Measurements from ENCODE around the gene MRFAP1L1. TPM values are rescaled to one million over a fixed set of nuclear protein-coding genes. Genes with fewer than 3 reads are reported as not detected.

MRFAP1L1 gene
- total and polyA plus RNA-seq, 2 experiments from 2014 or later: 61.6 to 73.8 TPM

GRCh38 chr4:6659897-6660296 is 49.8 kb downstream of the MRFAP1L1 start (continued):
- TF ChIP-seq, protein P1, sequence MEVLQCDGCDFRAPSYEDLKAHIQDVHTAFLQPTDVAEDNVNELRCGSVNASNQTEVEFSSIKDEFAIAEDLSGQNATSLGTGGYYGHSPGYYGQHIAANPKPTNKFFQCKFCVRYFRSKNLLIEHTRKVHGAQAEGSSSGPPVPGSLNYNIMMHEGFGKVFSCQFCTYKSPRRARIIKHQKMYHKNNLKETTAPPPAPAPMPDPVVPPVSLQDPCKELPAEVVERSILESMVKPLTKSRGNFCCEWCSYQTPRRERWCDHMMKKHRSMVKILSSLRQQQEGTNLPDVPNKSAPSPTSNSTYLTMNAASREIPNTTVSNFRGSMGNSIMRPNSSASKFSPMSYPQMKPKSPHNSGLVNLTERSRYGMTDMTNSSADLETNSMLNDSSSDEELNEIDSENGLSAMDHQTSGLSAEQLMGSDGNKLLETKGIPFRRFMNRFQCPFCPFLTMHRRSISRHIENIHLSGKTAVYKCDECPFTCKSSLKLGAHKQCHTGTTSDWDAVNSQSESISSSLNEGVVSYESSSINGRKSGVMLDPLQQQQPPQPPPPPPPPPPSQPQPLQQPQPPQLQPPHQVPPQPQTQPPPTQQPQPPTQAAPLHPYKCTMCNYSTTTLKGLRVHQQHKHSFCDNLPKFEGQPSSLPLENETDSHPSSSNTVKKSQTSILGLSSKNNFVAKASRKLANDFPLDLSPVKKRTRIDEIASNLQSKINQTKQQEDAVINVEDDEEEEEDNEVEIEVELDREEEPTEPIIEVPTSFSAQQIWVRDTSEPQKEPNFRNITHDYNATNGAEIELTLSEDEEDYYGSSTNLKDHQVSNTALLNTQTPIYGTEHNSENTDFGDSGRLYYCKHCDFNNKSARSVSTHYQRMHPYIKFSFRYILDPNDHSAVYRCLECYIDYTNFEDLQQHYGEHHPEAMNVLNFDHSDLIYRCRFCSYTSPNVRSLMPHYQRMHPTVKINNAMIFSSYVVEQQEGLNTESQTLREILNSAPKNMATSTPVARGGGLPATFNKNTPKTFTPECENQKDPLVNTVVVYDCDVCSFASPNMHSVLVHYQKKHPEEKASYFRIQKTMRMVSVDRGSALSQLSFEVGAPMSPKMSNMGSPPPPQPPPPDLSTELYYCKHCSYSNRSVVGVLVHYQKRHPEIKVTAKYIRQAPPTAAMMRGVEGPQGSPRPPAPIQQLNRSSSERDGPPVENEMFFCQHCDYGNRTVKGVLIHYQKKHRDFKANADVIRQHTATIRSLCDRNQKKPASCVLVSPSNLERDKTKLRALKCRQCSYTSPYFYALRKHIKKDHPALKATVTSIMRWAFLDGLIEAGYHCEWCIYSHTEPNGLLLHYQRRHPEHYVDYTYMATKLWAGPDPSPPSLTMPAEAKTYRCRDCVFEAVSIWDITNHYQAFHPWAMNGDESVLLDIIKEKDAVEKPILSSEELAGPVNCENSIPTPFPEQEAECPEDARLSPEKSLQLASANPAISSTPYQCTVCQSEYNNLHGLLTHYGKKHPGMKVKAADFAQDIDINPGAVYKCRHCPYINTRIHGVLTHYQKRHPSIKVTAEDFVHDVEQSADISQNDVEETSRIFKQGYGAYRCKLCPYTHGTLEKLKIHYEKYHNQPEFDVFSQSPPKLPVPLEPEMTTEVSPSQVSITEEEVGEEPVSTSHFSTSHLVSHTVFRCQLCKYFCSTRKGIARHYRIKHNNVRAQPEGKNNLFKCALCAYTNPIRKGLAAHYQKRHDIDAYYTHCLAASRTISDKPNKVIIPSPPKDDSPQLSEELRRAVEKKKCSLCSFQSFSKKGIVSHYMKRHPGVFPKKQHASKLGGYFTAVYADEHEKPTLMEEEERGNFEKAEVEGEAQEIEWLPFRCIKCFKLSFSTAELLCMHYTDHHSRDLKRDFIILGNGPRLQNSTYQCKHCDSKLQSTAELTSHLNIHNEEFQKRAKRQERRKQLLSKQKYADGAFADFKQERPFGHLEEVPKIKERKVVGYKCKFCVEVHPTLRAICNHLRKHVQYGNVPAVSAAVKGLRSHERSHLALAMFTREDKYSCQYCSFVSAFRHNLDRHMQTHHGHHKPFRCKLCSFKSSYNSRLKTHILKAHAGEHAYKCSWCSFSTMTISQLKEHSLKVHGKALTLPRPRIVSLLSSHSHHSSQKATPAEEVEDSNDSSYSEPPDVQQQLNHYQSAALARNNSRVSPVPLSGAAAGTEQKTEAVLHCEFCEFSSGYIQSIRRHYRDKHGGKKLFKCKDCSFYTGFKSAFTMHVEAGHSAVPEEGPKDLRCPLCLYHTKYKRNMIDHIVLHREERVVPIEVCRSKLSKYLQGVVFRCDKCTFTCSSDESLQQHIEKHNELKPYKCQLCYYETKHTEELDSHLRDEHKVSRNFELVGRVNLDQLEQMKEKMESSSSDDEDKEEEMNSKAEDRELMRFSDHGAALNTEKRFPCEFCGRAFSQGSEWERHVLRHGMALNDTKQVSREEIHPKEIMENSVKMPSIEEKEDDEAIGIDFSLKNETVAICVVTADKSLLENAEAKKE (CRISPR knock-in tag; IDR thresholded peaks at IDR 0.05): no peak
- no peak for TF ChIP-seq JUNB (IDR thresholded peaks at IDR 0.05; ENCODE audit: unreplicated experiment)

- H3K4me1 Mint-ChIP-seq: peaks cover 4% of the 10 kb centered on the region; the same call in 2 of the 3 replicates
- no peaks in the 10 kb centered on the region for H3K9me3 Mint-ChIP-seq
- no peaks in the 10 kb centered on the region for H3K36me3 Mint-ChIP-seq (ENCODE audit: low read depth)
- H3K27me3 Mint-ChIP-seq (ENCODE audit: insufficient read depth, low read depth, poor library complexity): peaks cover 35% of the 10 kb centered on the region
- Histone ChIP-seq H2AFZ (peak overlapping the region; percentile 97), H3K27me3 (ENCODE audit: insufficient read depth) (peaks cover 55% of the 10 kb centered on the region), H3K9me2 (ENCODE audit: insufficient read depth) (no peaks in the 10 kb centered on the region), H3K27ac (ENCODE audit: low read depth) (no peak overlapping the region), H3K4me3 (peak overlapping the region; percentile 53), H3K4me2 (peak overlapping the region; percentile 79), H3F3A (replicated peaks; ENCODE audit: low read depth) (no peaks in the 10 kb centered on the region; the same call in 1 of the 2 replicates), H4K20me1 (replicated peaks; ENCODE audit: insufficient read depth) (no peaks in the 10 kb centered on the region), H3K4me1 (ENCODE audit: insufficient read depth) (peaks cover 12% of the 10 kb centered on the region), H3K36me3 (ENCODE audit: insufficient read depth) (no peaks in the 10 kb centered on the region), H3K79me2 (replicated peaks; ENCODE audit: insufficient read depth) (no peaks in the 10 kb centered on the region)
- ATAC-seq (peak; percentile 84), DNase-seq (ENCODE audit: low spot score) (peak; percentile 72)
- no peak overlapping the region for H3K27ac Mint-ChIP-seq
- peak overlapping the region; percentile 64; the same call in 2 of the 3 replicates for H3K4me3 Mint-ChIP-seq
- TF ChIP-seq CREB1 (CRISPR knock-in tag; IDR thresholded peaks at IDR 0.05; ENCODE audit: low read depth) (no peak), JUNB (IDR thresholded peaks at IDR 0.05; ENCODE audit: unreplicated experiment) (no peak), EZH2 (IDR thresholded peaks at IDR 0.05; ENCODE audit: low read depth, unreplicated experiment) (no peak), NANOG (IDR thresholded peaks at IDR 0.05; ENCODE audit: borderline replicate concordance) (no peak)
- TF ChIP-seq, protein P1 (CRISPR knock-in tag; IDR thresholded peaks at IDR 0.05): no peak
- TF ChIP-seq, protein P2, sequence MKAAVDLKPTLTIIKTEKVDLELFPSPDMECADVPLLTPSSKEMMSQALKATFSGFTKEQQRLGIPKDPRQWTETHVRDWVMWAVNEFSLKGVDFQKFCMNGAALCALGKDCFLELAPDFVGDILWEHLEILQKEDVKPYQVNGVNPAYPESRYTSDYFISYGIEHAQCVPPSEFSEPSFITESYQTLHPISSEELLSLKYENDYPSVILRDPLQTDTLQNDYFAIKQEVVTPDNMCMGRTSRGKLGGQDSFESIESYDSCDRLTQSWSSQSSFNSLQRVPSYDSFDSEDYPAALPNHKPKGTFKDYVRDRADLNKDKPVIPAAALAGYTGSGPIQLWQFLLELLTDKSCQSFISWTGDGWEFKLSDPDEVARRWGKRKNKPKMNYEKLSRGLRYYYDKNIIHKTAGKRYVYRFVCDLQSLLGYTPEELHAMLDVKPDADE (IDR thresholded peaks at IDR 0.05): no peak
These were observed 51.0 kb downstream of the MRFAP1L1 start for GRCh38 chr4:6658597-6659075.
